Panc1 (cell line): ENCODE results near the gene RILPL1.

Experiments used
- POLR2AphosphoS5 ChIP-seq: IDR thresholded peaks from 2 replicates; pipeline ENCODE4 v1.6.1; 2012; ENCODE audit warnings: mild to moderate bottlenecking, low read depth, low read length, moderate library complexity
- REST ChIP-seq, 2 experiments: IDR thresholded peaks; 2 replicates each; pipeline ENCODE4 v1.6.1; 2011 to 2012; ENCODE audit warnings: low read depth in 2 of 2, control low read depth in 1 of 2, low read length in 1 of 2, mild to moderate bottlenecking in 1 of 2, moderate library complexity in 1 of 2; ENCODE audit not compliant: insufficient read depth in 1 of 2
- TCF7L2 ChIP-seq: IDR thresholded peaks from 2 replicates; pipeline ENCODE4 v1.6.1; 2011; ENCODE audit warnings: mild to moderate bottlenecking, low read depth, low read length, inconsistent platforms
- TF ChIP-seq, protein P1 (sequence below): fragments of 450-650 bp; IDR thresholded peaks from 2 replicates; pipeline ENCODE4 v1.5.1; 2017; ENCODE audit warnings: mild to moderate bottlenecking

GRCh38 chr12:123506843-123507236 lies 26.7 kb downstream of the RILPL1 start:
- TF ChIP-seq TCF7L2 (no peak), REST (IDR thresholded peaks at IDR 0.05; ENCODE audit: insufficient read depth in 1 of 2, low read depth in 2 of 2, low read length in 1 of 2) (no peak), POLR2AphosphoS5 (no peak)
- TF ChIP-seq, protein P1, sequence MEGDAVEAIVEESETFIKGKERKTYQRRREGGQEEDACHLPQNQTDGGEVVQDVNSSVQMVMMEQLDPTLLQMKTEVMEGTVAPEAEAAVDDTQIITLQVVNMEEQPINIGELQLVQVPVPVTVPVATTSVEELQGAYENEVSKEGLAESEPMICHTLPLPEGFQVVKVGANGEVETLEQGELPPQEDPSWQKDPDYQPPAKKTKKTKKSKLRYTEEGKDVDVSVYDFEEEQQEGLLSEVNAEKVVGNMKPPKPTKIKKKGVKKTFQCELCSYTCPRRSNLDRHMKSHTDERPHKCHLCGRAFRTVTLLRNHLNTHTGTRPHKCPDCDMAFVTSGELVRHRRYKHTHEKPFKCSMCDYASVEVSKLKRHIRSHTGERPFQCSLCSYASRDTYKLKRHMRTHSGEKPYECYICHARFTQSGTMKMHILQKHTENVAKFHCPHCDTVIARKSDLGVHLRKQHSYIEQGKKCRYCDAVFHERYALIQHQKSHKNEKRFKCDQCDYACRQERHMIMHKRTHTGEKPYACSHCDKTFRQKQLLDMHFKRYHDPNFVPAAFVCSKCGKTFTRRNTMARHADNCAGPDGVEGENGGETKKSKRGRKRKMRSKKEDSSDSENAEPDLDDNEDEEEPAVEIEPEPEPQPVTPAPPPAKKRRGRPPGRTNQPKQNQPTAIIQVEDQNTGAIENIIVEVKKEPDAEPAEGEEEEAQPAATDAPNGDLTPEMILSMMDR, result no peak
